Endodermal cell (in vitro differentiated cells): ENCODE measurements around the gene HHAT. TPM values are rescaled to one million over a fixed set of nuclear protein-coding genes. Genes with fewer than 3 reads are reported as not detected.

Experiments used
- DNase-seq: peaks from one replicate; pipeline ENCODE4 v3.0.0-alpha.2; 2017
- H3K27ac ChIP-seq: 2 replicates; pipeline ENCODE4 v1.5.1; 2013; ENCODE audit warnings: mild to moderate bottlenecking, low read depth, low read length, moderate library complexity
- H3K27me3 ChIP-seq: 2 replicates; pipeline ENCODE4 v1.6.1; 2013; ENCODE audit warnings: mild to moderate bottlenecking, low read length, moderate library complexity; ENCODE audit not compliant: insufficient read depth, control insufficient read depth, poor library complexity, severe bottlenecking
- H3K36me3 ChIP-seq: 2 replicates; pipeline ENCODE4 v1.7.0; 2013; ENCODE audit warnings: mild to moderate bottlenecking, low read length, moderate library complexity; ENCODE audit not compliant: control insufficient read depth, insufficient read depth
- H3K4me1 ChIP-seq: one replicate; pipeline ENCODE4 v1.7.0; 2013; ENCODE audit warnings: low read length; ENCODE audit not compliant: control insufficient read depth, insufficient read depth
- H3K4me3 ChIP-seq: 2 replicates; pipeline ENCODE4 v1.5.1; 2013; ENCODE audit warnings: mild to moderate bottlenecking, low read length, moderate library complexity
- H3K9ac ChIP-seq: 2 replicates; pipeline ENCODE4 v1.6.1; 2013; ENCODE audit warnings: mild to moderate bottlenecking, low read length, moderate library complexity; ENCODE audit not compliant: poor library complexity, severe bottlenecking; ENCODE audit errors: extremely low read depth
- H3K9me3 ChIP-seq: 2 replicates; pipeline ENCODE4 v1.6.1; 2013; ENCODE audit warnings: mild to moderate bottlenecking, low read length, moderate library complexity; ENCODE audit not compliant: control insufficient read depth
- H3K27ac Mint-ChIP-seq: 2 replicates; pipeline ENCODE4 v1.8.0; 2020; ENCODE audit warnings: mixed read lengths
- H3K27me3 Mint-ChIP-seq: 2 replicates; pipeline ENCODE4 v1.8.0; 2021; ENCODE audit warnings: mild to moderate bottlenecking, mixed read lengths; ENCODE audit not compliant: insufficient read depth
- H3K36me3 Mint-ChIP-seq: 2 replicates; pipeline ENCODE4 v1.8.0; 2020; ENCODE audit warnings: low read depth, mixed read lengths
- H3K4me1 Mint-ChIP-seq: 2 replicates; pipeline ENCODE4 v1.8.0; 2020; ENCODE audit warnings: mixed read lengths
- H3K4me3 Mint-ChIP-seq: 2 replicates; pipeline ENCODE4 v1.8.0; 2020; ENCODE audit warnings: mild to moderate bottlenecking, moderate library complexity, mixed read lengths
- H3K9me3 Mint-ChIP-seq: 2 replicates; pipeline ENCODE4 v1.8.0; 2020; ENCODE audit warnings: mild to moderate bottlenecking, mixed read lengths
- CTCF ChIP-seq: fragments of 200-600 bp; sonication (generic); conservative IDR thresholded peaks from 2 replicates; pipeline ENCODE4 v1.5.0; 2021; ENCODE audit warnings: antibody characterized with exemption, mild to moderate bottlenecking
- WGBS, 2 experiments: methylation state at CpG; one replicate each; pipeline versions ENCODE4 v1.1.5 to v1.1.7; 2013; ENCODE audit warnings: missing lambda C conversion rate in 2 of 2, mixed read lengths in 1 of 2; ENCODE audit not compliant: insufficient coverage in 1 of 2, insufficient read length in 1 of 2; 5-methylcytosine and 5-hydroxymethylcytosine counted together
- total RNA-seq, 2 donors: library from RNA; stranded (reverse); fragmentation: NEBNext Ultra II Directional in 1 of 2; extraction: Animal tissue kit (Norgen Biotek cat#: 25700) in 1 of 2; gene quantifications; 2 replicates in 1 of 2; 3 replicates in 1 of 2; pipeline ENCODE4 v1.2.1, GENCODE V29; 2021

Gene HHAT
- total RNA-seq, 2 donors from 2014 or later: 6.9 to 9.8 TPM

DNA sequence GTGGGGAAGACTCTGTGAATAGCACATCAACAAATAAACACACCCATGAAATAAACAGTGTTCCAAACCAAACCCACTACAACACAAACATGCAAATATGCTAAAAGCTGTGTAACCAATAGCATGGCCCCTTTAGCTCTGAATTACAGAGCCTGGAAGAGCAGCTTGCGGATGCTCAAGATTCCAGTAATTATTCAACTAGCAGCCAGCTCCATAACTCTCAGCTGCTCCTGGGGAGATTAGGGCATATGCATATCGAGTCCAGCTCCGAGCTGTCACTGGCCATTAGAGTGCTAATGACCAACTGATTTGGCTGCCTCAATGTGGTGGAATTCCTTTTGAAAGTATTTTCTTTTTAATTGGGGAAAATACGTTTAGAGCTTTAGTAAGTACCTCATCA is 207.1 kb downstream of the HHAT start:
- Histone ChIP-seq H3K9me3 (no peaks in the 10 kb centered on the region), H3K4me1 (peaks cover 4% of the 10 kb centered on the region), H3K27me3 (no peaks in the 10 kb centered on the region), H3K9ac (no peak overlapping the region), H3K36me3 (no peaks in the 10 kb centered on the region), H3K27ac (no peak overlapping the region), H3K4me3 (no peak overlapping the region)
- Mint-ChIP-seq H3K36me3 (no peaks in the 10 kb centered on the region), H3K27ac (no peak overlapping the region), H3K4me3 (no peak overlapping the region), H3K9me3 (no peaks in the 10 kb centered on the region), H3K4me1 (peaks cover 11% of the 10 kb centered on the region), H3K27me3 (no peaks in the 10 kb centered on the region)
- no peak for TF ChIP-seq CTCF
- 80 to 82% methylated on average over 1 to 4 of the region's 4 CpGs for WGBS, 2 experiments
- no peak for DNase-seq

DNA sequence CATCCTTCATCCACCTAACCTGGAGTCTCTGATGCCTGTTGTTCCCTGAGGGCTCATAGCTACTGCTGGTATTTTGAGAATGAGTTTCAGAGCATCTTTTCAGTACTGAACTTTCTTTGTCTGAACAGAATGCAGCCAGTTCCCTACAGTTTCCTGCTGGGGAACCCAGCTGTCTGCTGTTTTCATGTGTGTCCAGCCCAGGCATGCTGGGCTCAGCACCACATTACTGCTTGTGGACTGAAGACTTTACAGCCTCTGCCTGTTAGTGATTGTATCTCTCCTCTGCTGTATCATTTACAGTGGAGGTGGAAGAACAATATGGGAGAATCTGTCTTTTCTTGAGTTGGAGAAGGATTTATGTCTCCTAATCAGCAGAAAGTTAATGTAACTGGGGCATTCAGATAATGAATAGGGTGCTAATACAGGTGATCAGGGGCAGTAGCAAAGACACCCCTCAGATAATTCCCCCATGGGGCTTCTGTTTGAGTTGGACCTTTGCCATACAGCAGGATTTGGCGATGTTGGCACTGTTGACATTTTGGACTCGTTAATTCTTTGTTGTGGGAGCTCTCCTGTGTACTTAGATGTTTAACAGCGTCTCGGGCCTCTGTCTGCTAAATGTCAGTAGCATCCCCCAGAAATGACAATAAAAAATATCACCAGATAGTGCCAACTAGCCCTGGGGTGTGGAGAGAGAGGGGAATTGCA is 207.7 kb downstream of the HHAT start:
- peaks cover 11% of the 10 kb centered on the region for H3K4me1 Mint-ChIP-seq
- Histone ChIP-seq H3K27me3 (no peaks in the 10 kb centered on the region), H3K9ac (no peak overlapping the region), H3K4me1 (peaks cover 4% of the 10 kb centered on the region), H3K36me3 (no peaks in the 10 kb centered on the region), H3K9me3 (no peaks in the 10 kb centered on the region), H3K27ac (peak overlapping the region; percentile 3), H3K4me3 (no peak overlapping the region)
- H3K9me3 Mint-ChIP-seq: no peaks in the 10 kb centered on the region
- no peaks in the 10 kb centered on the region for H3K36me3 Mint-ChIP-seq
- no peak for TF ChIP-seq CTCF
- H3K27ac Mint-ChIP-seq: no peak overlapping the region
- 93% methylated on average over 4 of the region's 4 CpGs; no CpG with 5 or more reads in 1 of the 2 experiments for WGBS, 2 experiments
- no peaks in the 10 kb centered on the region for H3K27me3 Mint-ChIP-seq
- H3K4me3 Mint-ChIP-seq: no peak overlapping the region
- DNase-seq: no peak

- H3K27me3 Mint-ChIP-seq: no peaks in the 10 kb centered on the region
These were observed 211.6 kb downstream of the HHAT start for GRCh38 chr1:210540288-210540687.

More at GRCh38 chr1:210540288-210540687, 211.6 kb downstream of the HHAT start:
- Histone ChIP-seq H3K27me3 (no peaks in the 10 kb centered on the region), H3K36me3 (no peaks in the 10 kb centered on the region), H3K4me3 (no peak overlapping the region), H3K27ac (no peak overlapping the region), H3K9me3 (no peaks in the 10 kb centered on the region), H3K9ac (no peak overlapping the region), H3K4me1 (peaks cover 4% of the 10 kb centered on the region)
- Mint-ChIP-seq H3K27ac (no peak overlapping the region), H3K36me3 (no peaks in the 10 kb centered on the region), H3K9me3 (no peaks in the 10 kb centered on the region), H3K4me1 (peaks cover 11% of the 10 kb centered on the region), H3K4me3 (no peak overlapping the region)
- DNase-seq: no peak
- WGBS, 2 experiments: no CpG with 5 or more reads among the region's 3 CpGs
- no peak for TF ChIP-seq CTCF
